A549 (cell line): ENCODE results near the gene MYO1H.

Experiments used
- CBX2 ChIP-seq: fragments of 200-600 bp; sonication (generic); IDR thresholded peaks from 2 replicates; pipeline ENCODE4 v1.6.1; 2016; ENCODE audit warnings: low read depth, mild to moderate bottlenecking, borderline replicate concordance
- EP300 ChIP-seq, 2 experiments: fragments of >200 bp; sonication (Bioruptor Twin); formaldehyde crosslinking; IDR thresholded peaks; 2 replicates in 1 of 2; 3 replicates in 1 of 2; pipeline ENCODE4 v1.6.1; 2016 to 2017
- HES2 ChIP-seq: fragments of >200 bp; sonication (Bioruptor Twin); formaldehyde crosslinking; IDR thresholded peaks from 2 replicates; pipeline ENCODE4 v1.6.1; 2016
- HOXA7 ChIP-seq: fragments of 250-450 bp; sonication (Bioruptor Pico); IDR thresholded peaks from 2 replicates; pipeline ENCODE4 v1.5.0; 2020; ENCODE audit warnings: mild to moderate bottlenecking, moderate library complexity
- JUN ChIP-seq, 2 experiments: fragments of >200 bp; sonication (Bioruptor Twin); formaldehyde crosslinking; IDR thresholded peaks; 2 replicates in 1 of 2; 3 replicates in 1 of 2; pipeline ENCODE4 v1.6.1; 2016 to 2017
- MAFK ChIP-seq: fragments of 450-650 bp; IDR thresholded peaks from 2 replicates; pipeline ENCODE4 v1.6.1; 2014; ENCODE audit not compliant: partially characterized antibody
- MYC ChIP-seq: IDR thresholded peaks from 2 replicates; pipeline ENCODE4 v1.6.1; 2012; ENCODE audit warnings: mild to moderate bottlenecking, inconsistent platforms, low read length, improper control_type of control experiment, borderline replicate concordance
- RCOR1 ChIP-seq: fragments of 150-350 bp; IDR thresholded peaks from 2 replicates; pipeline ENCODE4 v1.6.1; 2014; ENCODE audit warnings: antibody characterized with exemption, low read length, low read depth
- REST ChIP-seq: fragments of 200-600 bp; sonication (generic); IDR thresholded peaks from 2 replicates; pipeline ENCODE4 v1.6.1; 2016; ENCODE audit warnings: antibody characterized with exemption, mild to moderate bottlenecking, moderate library complexity
- SMC3 ChIP-seq: fragments of >200 bp; sonication (Bioruptor Twin); formaldehyde crosslinking; IDR thresholded peaks from 3 replicates; pipeline ENCODE4 v1.6.1; 2018; ENCODE audit warnings: inconsistent platforms
- ZC3H11A ChIP-seq: fragments of 450-650 bp; IDR thresholded peaks from 2 replicates; pipeline ENCODE4 v1.6.1; 2014; ENCODE audit warnings: antibody characterized with exemption, mild to moderate bottlenecking
- ZFP36 ChIP-seq: fragments of 450-650 bp; IDR thresholded peaks from 2 replicates; pipeline ENCODE4 v1.6.1; 2014; ENCODE audit warnings: borderline replicate concordance; ENCODE audit not compliant: partially characterized antibody
- TF ChIP-seq, protein P1 (sequence below): fragments of >200 bp; sonication (Bioruptor Twin); formaldehyde crosslinking; IDR thresholded peaks from 3 replicates; pipeline ENCODE4 v1.5.1; 2016
- TF ChIP-seq, protein P2 (sequence below): fragments of >200 bp; sonication (Bioruptor Twin); formaldehyde crosslinking; IDR thresholded peaks from 3 replicates; pipeline ENCODE4 v1.6.1; 2016

DNA sequence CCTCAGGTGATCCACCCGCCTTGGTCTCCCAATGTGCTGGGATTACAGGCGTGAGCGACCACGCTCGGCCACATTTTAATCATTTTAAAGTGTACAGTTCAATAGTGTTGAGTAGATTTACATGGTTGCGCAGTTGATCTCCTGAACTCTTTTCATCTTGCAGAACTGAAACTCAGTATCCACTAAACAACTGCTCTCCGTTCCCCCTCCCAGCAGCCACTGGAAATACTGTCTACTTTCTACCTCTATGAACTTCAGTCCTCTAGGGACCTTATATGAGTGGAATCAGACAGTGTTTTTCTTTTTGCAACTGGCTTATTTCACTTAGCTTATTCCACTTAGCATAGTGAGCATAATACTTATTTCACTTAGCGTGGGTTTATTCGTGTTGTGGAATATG lies 75.7 kb downstream of the MYO1H start:
- TF ChIP-seq, protein P1, sequence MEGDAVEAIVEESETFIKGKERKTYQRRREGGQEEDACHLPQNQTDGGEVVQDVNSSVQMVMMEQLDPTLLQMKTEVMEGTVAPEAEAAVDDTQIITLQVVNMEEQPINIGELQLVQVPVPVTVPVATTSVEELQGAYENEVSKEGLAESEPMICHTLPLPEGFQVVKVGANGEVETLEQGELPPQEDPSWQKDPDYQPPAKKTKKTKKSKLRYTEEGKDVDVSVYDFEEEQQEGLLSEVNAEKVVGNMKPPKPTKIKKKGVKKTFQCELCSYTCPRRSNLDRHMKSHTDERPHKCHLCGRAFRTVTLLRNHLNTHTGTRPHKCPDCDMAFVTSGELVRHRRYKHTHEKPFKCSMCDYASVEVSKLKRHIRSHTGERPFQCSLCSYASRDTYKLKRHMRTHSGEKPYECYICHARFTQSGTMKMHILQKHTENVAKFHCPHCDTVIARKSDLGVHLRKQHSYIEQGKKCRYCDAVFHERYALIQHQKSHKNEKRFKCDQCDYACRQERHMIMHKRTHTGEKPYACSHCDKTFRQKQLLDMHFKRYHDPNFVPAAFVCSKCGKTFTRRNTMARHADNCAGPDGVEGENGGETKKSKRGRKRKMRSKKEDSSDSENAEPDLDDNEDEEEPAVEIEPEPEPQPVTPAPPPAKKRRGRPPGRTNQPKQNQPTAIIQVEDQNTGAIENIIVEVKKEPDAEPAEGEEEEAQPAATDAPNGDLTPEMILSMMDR: no peak
- no peak for TF ChIP-seq ZC3H11A
- TF ChIP-seq RCOR1: no peak
- no peak for TF ChIP-seq JUN (IDR thresholded peaks at IDR 0.05)
- TF ChIP-seq HES2: no peak
- TF ChIP-seq MYC: no peak
- no peak for TF ChIP-seq REST
- TF ChIP-seq EP300 (IDR thresholded peaks at IDR 0.05): no peak
- TF ChIP-seq HOXA7 (CRISPR knock-in tag): no peak
- TF ChIP-seq ZFP36: no peak
- TF ChIP-seq MAFK: no peak
- TF ChIP-seq, protein P2, sequence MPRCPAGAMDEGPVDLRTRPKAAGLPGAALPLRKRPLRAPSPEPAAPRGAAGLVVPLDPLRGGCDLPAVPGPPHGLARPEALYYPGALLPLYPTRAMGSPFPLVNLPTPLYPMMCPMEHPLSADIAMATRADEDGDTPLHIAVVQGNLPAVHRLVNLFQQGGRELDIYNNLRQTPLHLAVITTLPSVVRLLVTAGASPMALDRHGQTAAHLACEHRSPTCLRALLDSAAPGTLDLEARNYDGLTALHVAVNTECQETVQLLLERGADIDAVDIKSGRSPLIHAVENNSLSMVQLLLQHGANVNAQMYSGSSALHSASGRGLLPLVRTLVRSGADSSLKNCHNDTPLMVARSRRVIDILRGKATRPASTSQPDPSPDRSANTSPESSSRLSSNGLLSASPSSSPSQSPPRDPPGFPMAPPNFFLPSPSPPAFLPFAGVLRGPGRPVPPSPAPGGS: no peak
- no peak for TF ChIP-seq CBX2
- no peak for TF ChIP-seq SMC3
